ENCODE data around the gene C1orf167. TPM values are rescaled to one million over a fixed set of nuclear protein-coding genes. Genes with fewer than 3 reads are reported as not detected.

C1orf167 gene, protein sequence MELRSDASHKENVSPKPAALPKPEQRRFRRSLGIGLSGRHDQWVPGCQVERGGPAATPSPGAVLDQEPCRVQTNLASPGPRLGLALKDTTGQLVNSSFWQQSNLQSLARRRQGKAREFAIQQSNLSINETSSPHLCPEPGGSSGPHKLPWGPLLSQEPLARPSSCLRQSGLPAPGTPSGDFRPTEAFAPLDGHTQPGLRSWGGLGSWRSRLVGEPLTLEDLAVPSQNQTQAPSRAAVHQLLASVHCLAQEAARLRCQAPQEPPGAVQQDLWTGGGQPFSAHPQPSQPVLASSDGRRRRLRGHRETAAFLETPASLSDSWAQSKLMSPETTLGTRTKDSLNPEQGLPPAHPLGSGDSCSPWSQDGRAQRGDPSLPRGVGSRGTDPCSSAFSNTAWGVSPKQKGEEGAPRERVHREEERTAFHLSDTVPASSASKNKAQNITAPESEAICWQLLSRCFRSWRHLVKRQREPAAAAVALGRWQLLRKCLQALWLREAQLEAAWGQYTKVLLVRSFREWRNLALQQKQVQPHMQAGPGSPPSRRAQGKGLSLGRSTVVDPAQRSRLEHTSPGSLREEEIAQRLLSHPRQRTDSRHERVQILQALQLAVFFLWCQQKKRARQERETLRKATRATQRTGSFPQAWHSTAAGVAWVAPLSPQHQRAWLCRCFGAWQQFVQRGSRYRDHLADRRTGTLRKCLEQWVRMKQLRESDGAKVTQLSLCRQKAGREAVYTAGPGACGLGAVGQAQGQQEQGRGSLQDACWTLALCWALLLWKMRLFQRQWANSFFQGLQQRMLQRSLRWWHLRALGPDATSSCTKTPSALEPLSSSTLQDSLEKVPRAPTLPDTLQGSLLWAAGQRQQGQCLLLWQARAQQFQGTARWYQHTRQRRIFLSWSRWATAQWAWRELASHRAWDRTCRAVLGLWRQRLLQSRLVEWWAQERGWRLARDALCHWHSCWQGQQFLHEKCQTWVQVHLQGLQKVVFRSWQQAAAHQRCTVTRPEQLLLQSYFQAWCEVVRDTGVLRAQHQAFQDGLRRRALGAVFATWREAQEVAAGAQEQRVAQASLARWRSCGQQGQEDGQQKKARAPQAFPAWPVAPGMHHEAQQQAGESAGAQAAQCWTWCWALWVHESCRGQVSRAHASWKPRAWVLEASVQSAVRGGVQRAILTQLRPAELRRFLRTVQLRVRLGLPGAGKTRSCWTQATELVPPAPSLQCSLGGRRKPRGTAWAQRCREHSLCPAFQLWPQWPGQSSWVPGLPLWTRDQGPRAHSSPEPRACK (N-terminal part only)
- total RNA-seq (0.14 and 1.4 TPM in 2 replicates), polyA plus RNA-seq (0.44 and 1.00 TPM in 2 replicates)

DNA sequence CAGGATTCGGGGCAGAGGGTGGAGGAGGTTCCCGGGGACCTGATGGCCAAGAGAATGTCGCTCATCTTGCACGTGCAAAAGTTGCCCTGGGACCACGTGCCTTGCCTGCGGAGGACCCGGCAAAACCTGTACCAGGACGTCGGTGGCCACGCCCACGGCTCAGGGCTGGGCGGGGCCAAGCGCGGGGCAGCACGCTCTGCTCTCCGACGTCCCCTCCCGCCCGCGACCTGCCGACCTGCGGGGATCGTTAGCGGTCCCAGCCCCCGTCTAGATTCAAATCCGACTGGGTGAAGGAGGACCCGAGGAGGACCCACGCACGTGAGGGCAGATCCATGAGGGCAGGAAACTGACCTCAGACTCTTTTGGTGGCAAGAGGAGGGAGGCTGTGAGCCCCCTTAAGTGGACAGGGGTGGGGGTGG, at the start of gene C1orf167:
TSS of gene C1orf167 (plus strand) at position 206 of the 419 bp plus-strand sequence. CDS start 2,208 bp downstream, outside the sequence.
- no peak within 1 kb of the TSS for H3K27ac ChIP-seq
- H3K36me3 ChIP-seq, result no peaks in the 10 kb centered on the region
- no peaks in the 10 kb centered on the region for H3K9me3 ChIP-seq (ENCODE audit: low read depth)
- H3K4me3 ChIP-seq, result no peak within 1 kb of the TSS
- TF ChIP-seq, protein P1, sequence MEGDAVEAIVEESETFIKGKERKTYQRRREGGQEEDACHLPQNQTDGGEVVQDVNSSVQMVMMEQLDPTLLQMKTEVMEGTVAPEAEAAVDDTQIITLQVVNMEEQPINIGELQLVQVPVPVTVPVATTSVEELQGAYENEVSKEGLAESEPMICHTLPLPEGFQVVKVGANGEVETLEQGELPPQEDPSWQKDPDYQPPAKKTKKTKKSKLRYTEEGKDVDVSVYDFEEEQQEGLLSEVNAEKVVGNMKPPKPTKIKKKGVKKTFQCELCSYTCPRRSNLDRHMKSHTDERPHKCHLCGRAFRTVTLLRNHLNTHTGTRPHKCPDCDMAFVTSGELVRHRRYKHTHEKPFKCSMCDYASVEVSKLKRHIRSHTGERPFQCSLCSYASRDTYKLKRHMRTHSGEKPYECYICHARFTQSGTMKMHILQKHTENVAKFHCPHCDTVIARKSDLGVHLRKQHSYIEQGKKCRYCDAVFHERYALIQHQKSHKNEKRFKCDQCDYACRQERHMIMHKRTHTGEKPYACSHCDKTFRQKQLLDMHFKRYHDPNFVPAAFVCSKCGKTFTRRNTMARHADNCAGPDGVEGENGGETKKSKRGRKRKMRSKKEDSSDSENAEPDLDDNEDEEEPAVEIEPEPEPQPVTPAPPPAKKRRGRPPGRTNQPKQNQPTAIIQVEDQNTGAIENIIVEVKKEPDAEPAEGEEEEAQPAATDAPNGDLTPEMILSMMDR (IDR thresholded peaks at IDR 0.05; ENCODE audit: low read depth, low read length), result no peak
- H3K4me1 ChIP-seq (ENCODE audit: low read depth), result no peaks in the 10 kb centered on the region
- DNase-seq (ENCODE audit: low read depth in 1 of 2, low spot score in 1 of 2), result peak in 1 of 2 donors; percentile 48
- H3K27me3 ChIP-seq, result peaks cover 22% of the 10 kb centered on the region

DNA sequence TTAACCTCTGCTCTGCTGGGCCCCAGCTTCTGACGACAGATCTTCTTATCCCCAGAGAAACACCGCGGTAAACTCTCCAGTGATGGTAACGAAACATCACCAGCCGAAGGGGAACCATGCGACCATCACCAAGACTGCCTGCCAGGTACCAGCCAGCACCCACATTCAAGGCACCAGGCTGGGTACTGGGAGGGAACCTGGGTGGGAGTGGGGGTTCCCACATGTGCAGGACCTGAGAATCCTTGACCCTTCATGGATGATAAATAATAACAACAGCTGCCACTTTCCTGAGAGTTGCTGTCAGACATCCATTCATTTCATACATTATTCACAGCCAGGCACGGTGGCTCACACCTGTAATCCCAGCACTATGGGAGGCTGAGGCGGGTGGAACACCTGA, 49.7 kb upstream of the C1orf167 start:
- no peak overlapping the region for H3K27ac ChIP-seq
- TF ChIP-seq, protein P1 (IDR thresholded peaks at IDR 0.05; ENCODE audit: low read depth, low read length), result no peak
- no peaks in the 10 kb centered on the region for H3K27me3 ChIP-seq
- H3K36me3 ChIP-seq, result no peaks in the 10 kb centered on the region
- peaks cover 10% of the 10 kb centered on the region for H3K4me1 ChIP-seq (ENCODE audit: low read depth)
- no peak for DNase-seq (ENCODE audit: low read depth in 1 of 2, low spot score in 1 of 2)
- no peak overlapping the region for H3K4me3 ChIP-seq
- H3K9me3 ChIP-seq (ENCODE audit: low read depth), result no peaks in the 10 kb centered on the region

DNA sequence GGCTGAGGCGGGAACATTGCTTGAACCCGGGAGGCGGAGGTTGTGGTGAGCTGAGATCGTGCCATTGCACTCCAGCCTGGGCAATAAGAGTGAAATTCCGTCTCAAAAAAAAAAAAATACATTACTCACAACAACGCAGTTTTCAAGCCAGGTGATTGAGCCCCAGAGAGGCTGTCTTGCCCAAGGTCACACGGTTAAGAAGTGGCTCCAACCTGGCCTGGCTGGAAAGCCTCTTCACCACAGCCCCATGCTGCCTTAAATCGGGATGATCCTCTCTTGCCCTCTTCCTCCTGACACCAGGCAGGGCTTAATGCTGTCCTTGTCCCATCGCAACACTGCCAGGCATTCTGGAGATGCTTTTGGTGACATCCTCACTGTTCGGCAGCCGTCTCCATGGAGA, 48.9 kb upstream of the C1orf167 start:
- no peaks in the 10 kb centered on the region for H3K9me3 ChIP-seq (ENCODE audit: low read depth)
- no peaks in the 10 kb centered on the region for H3K36me3 ChIP-seq
- DNase-seq (ENCODE audit: low read depth in 1 of 2, low spot score in 1 of 2), result no peak
- peaks cover 2% of the 10 kb centered on the region for H3K4me1 ChIP-seq (ENCODE audit: low read depth)
- H3K27me3 ChIP-seq, result no peaks in the 10 kb centered on the region
- H3K4me3 ChIP-seq, result no peak overlapping the region
- H3K27ac ChIP-seq, result no peak overlapping the region
- TF ChIP-seq, protein P1 (IDR thresholded peaks at IDR 0.05; ENCODE audit: low read depth, low read length), result no peak

DNA sequence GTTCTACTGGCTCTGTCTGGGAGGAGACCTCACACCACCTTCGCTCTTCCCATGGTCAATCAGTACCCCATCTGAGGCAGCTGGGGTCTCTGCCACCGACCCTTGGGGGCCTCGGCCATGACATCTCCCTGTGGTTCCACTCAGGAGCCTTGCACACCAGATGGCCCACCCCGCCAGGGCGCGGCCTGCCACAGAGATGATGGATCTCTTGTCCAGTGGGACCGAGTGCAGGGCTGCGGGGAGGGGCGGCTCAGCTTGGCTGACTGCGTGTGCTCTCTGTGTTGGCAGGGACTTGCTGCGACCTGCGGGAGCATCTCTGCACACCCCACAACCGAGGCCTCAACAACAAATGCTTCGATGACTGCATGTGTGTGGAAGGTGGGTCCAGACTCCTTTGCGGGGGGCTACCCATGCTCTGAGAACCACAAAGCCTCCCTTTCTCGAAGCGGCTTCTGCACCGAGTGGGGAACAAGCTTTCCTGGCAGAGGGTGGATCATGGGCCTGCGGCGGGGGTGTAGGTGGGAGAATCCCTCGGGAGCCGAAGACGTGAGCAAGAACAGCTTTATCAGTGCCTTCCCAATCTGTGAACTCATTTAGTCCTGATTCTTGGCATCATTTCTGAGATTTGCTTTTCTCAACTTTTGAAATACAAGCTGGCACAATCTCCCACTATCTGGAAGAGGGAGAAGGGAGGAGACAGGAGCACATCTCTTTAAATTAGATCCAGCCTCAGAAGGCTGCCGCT, 47.0 kb upstream of the C1orf167 start:
- TF ChIP-seq, protein P1 (IDR thresholded peaks at IDR 0.05; ENCODE audit: low read depth, low read length), result no peak
- Histone ChIP-seq H3K4me1 (ENCODE audit: low read depth) (no peaks in the 10 kb centered on the region), H3K4me3 (no peak overlapping the region), H3K27ac (no peak overlapping the region), H3K9me3 (ENCODE audit: low read depth) (no peaks in the 10 kb centered on the region), H3K27me3 (no peaks in the 10 kb centered on the region), H3K36me3 (no peaks in the 10 kb centered on the region)
- DNase-seq (ENCODE audit: low read depth in 1 of 2, low spot score in 1 of 2), result peak in 1 of 2 donors; percentile 25

Measured in cardiac muscle cell (in vitro differentiated cells and primary cell).